RWPE2 (cell line): ENCODE data around the gene CLTRN.

ENCODE experiments used
- ATAC-seq: fragments of 200-7000 bp; cut with Tn5 transposase; 3 replicates; pipeline ENCODE4 v1.9.1; 2021; ENCODE audit warnings: low read depth
- DNase-seq: peaks from one replicate; pipeline ENCODE4 v3.0.0-alpha.2; 2020; ENCODE audit warnings: low spot score
- H3K27ac ChIP-seq: fragments of 450-650 bp; 2 replicates; pipeline ENCODE4 v1.5.1; 2017; ENCODE audit warnings: mild to moderate bottlenecking; ENCODE audit not compliant: poor library complexity, severe bottlenecking
- H3K27me3 ChIP-seq: fragments of 250-450 bp; sonication (Bioruptor Pico); 2 replicates; pipeline ENCODE4 v1.5.1; 2021; ENCODE audit warnings: mild to moderate bottlenecking, moderate library complexity; ENCODE audit not compliant: insufficient read depth, poor library complexity, severe bottlenecking
- H3K36me3 ChIP-seq: fragments of 250-450 bp; sonication (Bioruptor Pico); 2 replicates; pipeline ENCODE4 v1.5.1; 2020; ENCODE audit warnings: low read depth, mild to moderate bottlenecking, moderate library complexity
- H3K4me1 ChIP-seq: fragments of 250-450 bp; sonication (Bioruptor Pico); 2 replicates; pipeline ENCODE4 v1.5.1; 2021; ENCODE audit warnings: mild to moderate bottlenecking, moderate library complexity; ENCODE audit not compliant: insufficient read depth, poor library complexity, severe bottlenecking
- H3K4me3 ChIP-seq: fragments of 250-450 bp; sonication (Bioruptor Pico); 2 replicates; pipeline ENCODE4 v1.5.1; 2021; ENCODE audit warnings: mild to moderate bottlenecking, moderate library complexity; ENCODE audit not compliant: severe bottlenecking
- H3K9me3 ChIP-seq: fragments of 250-450 bp; sonication (Bioruptor Pico); 2 replicates; pipeline ENCODE4 v1.5.1; 2021; ENCODE audit warnings: mild to moderate bottlenecking, moderate library complexity; ENCODE audit not compliant: severe bottlenecking
- CTCF ChIP-seq: fragments of 450-650 bp; IDR thresholded peaks from one replicate; pipeline ENCODE4 v1.5.1; 2017; ENCODE audit warnings: mild to moderate bottlenecking, moderate library complexity; ENCODE audit not compliant: poor library complexity, severe bottlenecking

The CLTRN gene

GRCh38 chrX:15617111-15617510 is 47.5 kb downstream of the CLTRN start:
- no peak overlapping the region for H3K27ac ChIP-seq
- DNase-seq (no peak), ATAC-seq (no peak)
- no peaks in the 10 kb centered on the region for H3K27me3 ChIP-seq
- no peak for TF ChIP-seq CTCF
- H3K4me3 ChIP-seq, result no peak overlapping the region
- no peaks in the 10 kb centered on the region for H3K36me3 ChIP-seq
- no peaks in the 10 kb centered on the region for H3K9me3 ChIP-seq
- H3K4me1 ChIP-seq, result peaks cover 13% of the 10 kb centered on the region

GRCh38 chrX:15616531-15616930 is 48.1 kb downstream of the CLTRN start:
- Histone ChIP-seq H3K9me3 (no peaks in the 10 kb centered on the region), H3K27ac (no peak overlapping the region), H3K27me3 (no peaks in the 10 kb centered on the region), H3K4me3 (no peak overlapping the region), H3K36me3 (no peaks in the 10 kb centered on the region), H3K4me1 (peaks cover 13% of the 10 kb centered on the region)
- DNase-seq (no peak), ATAC-seq (no peak)
- TF ChIP-seq CTCF, result no peak

- no peak for TF ChIP-seq CTCF
- H3K4me1 ChIP-seq, result no peaks in the 10 kb centered on the region
- H3K27ac ChIP-seq, result no peak overlapping the region
- DNase-seq (no peak), ATAC-seq (no peak)
- no peaks in the 10 kb centered on the region for H3K36me3 ChIP-seq
- H3K27me3 ChIP-seq, result no peaks in the 10 kb centered on the region
- H3K9me3 ChIP-seq, result no peaks in the 10 kb centered on the region
- H3K4me3 ChIP-seq, result no peak overlapping the region
Observed at GRCh38 chrX:15607067-15607466, 57.5 kb downstream of the CLTRN start.

DNA sequence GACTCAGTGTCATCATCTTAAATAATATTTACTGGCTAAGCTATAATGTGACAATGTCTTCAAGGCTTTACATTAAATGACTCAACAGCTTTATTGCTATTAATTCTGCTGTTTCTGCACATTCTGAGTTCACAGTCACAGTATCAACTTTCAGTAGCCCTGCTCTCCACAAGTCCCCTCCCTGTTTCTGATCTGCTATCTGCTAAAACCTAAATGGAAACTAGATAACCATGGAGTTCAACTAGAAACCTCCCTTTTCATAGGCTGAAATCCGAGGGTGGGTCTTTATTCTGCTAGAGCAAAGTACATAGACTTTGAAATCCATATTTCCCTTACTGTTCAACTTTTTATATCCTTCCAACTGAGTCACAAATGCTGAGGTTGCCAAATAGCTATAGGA is 58.5 kb downstream of the CLTRN start:
- Histone ChIP-seq H3K4me1 (no peaks in the 10 kb centered on the region), H3K4me3 (no peak overlapping the region), H3K9me3 (no peaks in the 10 kb centered on the region), H3K27ac (no peak overlapping the region), H3K27me3 (no peaks in the 10 kb centered on the region), H3K36me3 (no peaks in the 10 kb centered on the region)
- TF ChIP-seq CTCF, result no peak
- no peak for ATAC-seq
- no peak for DNase-seq

DNA sequence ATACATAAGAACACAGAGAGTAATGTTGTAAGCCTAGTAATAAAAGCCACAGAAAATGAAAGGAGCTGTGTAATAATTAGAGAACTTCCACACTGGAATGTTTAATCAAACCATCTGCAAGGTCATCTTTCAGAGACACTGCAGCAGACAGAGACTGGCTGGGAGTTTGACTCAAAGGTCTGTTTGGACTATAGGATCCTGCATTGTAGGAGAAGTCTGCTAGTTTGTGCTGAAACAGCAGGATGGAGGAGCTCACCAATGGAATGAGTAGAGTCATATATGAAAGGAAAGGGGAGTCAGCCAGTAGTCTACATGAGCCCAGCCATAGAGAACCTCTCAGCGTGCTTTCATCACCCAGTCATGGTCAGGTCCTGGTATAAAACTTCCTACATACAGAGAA is 59.4 kb downstream of the CLTRN start:
- DNase-seq, result no peak
- Histone ChIP-seq H3K4me1 (no peaks in the 10 kb centered on the region), H3K9me3 (no peaks in the 10 kb centered on the region), H3K27ac (no peak overlapping the region), H3K36me3 (no peaks in the 10 kb centered on the region), H3K4me3 (no peak overlapping the region), H3K27me3 (no peaks in the 10 kb centered on the region)
- ATAC-seq, result no peak
- no peak for TF ChIP-seq CTCF
